GM18951 (cell line): ENCODE data around the gene KLF8.
"Not testable (repeated sequence)": the region's sequence is repeated elsewhere in the genome, so short reads cannot be mapped to it uniquely, and the experiment has no call there.

Source experiments
- POLR2A ChIP-seq: IDR thresholded peaks from 4 replicates; pipeline ENCODE4 v1.6.1; 2011; ENCODE audit warnings: mild to moderate bottlenecking; ENCODE audit not compliant: insufficient read length, insufficient read depth; ENCODE audit errors: extremely low read depth
- in situ Hi-C: fragments of 300-500 bp; cut with MboI; formaldehyde crosslinking; loops from one replicate; pipeline ENCODE4 v1.12.0; 2022; ENCODE audit warnings: low sequenced_read_pairs, mixed read lengths, inconsistent platforms; ENCODE audit not compliant: unreplicated experiment

KLF8 gene

DNA sequence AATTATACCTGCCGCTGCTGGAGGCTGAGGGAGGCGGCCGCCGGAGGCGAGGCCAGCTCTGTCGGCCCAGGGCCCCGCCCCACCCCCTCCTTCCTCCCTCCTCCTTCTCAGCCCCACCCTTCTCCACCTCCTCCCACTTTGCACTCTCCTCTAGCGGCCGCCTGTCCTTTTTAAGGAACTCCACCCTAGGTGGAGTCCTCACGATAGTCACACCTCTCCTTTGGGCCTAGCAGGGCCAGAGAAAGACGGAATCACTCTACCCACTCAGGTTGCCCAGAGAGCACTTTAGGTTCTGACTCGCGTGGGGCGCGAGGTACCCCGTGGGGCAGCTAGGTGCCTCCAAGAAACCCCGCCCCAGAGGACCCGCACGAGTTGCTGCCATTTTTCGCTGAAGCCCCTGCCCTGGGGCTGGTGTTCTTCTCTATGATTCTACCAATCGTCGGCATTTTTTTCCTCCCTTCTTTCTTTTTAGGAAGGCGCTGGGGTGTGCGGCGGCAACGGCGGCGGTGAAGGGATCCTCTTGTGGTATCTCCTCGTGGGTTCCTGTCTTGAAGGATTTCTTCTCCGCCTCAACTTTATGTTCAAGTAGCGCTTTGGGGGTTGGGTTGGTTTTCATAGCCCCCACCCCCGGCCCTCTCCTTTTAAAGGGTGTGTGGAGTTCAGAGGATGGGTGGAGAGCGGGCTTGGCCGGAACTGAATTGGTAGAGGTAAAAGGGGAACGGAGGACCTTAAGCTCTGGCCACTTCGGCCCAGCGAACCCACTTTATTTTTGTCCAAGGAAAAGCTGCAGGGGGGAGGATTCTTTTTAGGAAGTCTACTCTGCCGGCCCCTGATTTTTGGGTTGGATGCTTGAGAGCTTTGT, at the start of gene KLF8:
Gene KLF8, plus strand, starts transcription at position 136 of the 862 bp plus-strand sequence. CDS start 979 bp downstream, outside the sequence.
- in situ Hi-C loops = loop anchor here (25.0 kb wide), 1 partner anchor 320 kb away; no protein-coding TSS in a partner anchor
- peak; percentile 39 for TF ChIP-seq POLR2A

DNA sequence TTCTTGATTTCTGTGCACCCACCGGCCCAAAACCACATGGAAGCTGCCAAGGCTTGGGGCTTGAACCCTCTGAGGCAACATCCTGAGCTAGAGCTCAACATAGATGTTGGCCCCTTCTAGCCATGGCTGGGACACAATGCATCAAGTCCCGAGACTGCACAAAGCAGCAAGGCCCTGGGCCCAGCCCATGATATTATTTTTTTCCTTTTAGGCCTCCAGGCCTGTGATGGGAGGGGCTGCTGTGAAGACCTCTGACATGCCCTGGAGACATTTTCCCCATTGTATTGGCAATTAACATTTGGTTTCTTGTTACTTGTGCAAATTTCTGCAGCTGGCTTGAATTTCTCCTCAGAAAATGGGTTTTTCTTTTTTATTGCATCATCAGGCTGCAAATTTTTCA, 25.2 kb upstream of the KLF8 start:
- in situ Hi-C loops = not testable (repeated sequence)

DNA sequence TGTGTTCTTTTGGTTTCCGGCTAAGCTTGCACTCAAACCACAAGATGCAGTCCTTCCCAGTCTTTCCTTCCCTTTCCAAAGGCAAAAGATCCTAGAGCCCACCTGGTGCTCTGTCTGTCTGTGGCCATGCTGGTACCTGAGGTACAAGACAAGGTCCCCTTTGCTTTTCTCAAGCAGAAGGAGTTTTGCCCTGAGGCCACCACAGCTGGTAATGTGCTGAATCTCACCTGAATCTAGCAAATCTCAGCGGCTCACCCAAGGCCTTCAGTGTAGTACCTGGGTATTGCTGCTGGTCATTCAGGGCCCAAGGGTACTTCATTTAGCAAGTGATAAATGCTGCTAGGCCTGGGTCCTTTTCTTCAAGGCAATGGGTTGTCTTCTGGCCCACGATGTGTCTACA, 20.5 kb upstream of the KLF8 start:
- in situ Hi-C loops = no loop called here

DNA sequence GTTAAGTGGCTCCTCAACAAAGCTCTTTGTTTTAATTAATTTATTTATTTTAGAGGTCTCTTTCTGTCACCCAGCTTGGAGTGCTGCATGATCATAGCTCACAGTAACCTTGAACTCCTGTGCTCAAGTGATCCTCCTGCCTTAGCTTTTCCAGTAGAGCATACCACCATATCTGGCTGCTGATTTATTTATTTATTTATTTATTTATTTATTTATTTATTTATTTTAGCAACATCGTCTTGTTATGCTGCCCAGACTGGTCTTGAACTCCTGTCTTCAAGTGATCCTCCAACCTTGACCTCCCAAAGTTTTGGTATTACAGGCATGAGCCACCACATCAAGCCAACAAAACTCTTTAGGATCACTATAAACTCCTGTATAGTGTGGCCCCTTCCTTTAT, 15.8 kb upstream of the KLF8 start:
- no peak for TF ChIP-seq POLR2A
- in situ Hi-C loops = no loop called here

More for the DNA sequence above, 20.5 kb upstream of the KLF8 start:
- TF ChIP-seq POLR2A = no peak

DNA sequence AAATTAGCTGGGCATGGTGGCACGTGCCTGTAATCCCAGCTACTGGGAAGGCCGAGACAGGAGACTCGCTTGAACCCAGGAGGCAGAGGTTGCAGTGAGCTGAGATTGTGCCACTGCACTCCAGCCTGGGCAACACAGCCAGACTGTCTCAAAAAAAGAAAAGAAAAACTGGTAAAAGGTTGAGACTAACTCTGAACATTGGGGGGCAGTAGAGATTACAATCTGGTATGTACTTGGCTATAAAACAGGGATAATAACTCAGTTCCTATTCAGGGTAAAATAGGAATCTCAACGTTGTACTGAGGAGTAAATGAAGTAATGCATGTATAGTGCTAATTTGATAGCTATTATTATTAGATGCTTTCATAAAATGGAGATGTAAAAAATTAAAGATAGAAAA, 12.5 kb upstream of the KLF8 start:
- in situ Hi-C loops = no loop called here
- TF ChIP-seq POLR2A = no peak

DNA sequence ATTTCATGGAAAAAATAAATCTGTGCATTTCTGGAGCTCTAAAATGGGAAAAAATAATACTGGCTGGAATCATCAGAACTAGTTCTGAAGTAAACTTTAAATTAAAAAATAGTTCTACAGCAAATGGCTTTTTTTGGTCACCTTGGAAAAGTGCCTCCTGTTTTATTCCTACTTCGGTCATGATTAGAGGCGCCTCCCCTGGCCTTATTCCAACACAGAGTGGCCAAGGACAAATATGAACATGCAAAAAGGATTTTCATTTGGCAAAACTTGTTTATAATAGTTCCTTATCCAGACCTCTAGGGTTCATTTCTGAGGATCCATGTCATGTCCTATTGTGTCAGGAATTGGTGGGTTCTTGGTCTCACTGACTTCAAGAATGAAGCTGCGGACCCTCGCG, 11.1 kb upstream of the KLF8 start:
- TF ChIP-seq POLR2A = no peak
- in situ Hi-C loops = no loop called here

- in situ Hi-C loops = no loop called here
- TF ChIP-seq POLR2A = no peak
Measured at GRCh38 chrX:56222473-56223000, 9.6 kb upstream of the KLF8 start.

GRCh38 chrX:56226980-56227379, 5.2 kb upstream of the KLF8 start:
- no peak for TF ChIP-seq POLR2A
- in situ Hi-C loops = loop anchor here (25.0 kb wide), 1 partner anchor 315 kb away; no protein-coding TSS in a partner anchor

DNA sequence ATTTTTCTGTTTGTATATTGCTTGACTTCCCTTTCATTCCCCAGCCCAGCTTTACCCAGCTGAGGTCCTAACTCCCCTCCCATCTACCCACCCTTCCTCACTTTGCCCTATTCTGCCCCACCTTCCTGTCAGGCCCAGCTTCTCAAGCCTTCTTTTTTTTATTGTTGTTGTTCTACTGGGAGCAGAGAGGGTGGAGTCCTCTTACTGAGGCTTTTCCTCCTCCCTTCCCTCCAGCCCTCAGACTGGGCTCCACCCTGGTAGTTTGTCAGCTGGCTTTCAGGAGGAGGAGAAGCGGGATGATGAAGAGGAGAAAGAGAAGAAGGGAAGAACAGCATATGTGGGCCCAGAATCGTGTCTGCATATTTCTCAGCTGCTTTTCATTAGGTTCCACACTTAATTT, 3.2 kb upstream of the KLF8 start:
- in situ Hi-C loops = loop anchor here (25.0 kb wide), 1 partner anchor 317 kb away; no protein-coding TSS in a partner anchor
- TF ChIP-seq POLR2A = no peak

DNA sequence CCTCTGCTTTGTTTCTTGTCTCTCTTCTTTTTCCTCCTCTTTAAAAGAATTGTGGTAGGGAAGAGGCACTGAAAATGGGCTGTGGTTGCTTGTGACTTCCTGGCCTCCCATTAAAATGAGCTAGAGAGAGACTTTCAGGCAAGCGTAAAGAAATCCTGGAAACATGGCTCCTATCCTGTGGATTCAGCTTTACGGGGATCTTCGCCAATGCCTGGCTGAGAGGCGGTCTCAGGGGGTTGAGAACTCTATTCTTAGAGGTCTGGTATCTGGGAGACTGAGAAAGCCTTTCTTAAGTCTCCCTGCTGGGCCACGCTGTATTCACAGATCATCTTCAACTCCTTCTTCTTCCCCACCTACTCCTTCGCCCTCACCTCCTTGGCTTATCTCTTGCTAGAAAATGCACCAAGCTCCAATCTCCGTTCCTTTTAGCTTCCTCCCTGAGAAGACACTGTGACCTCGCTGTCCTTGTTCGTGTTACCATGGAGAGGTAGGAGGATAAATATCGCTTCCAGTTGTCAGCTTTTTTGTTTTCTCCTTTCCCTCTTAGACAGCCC, 542 bp upstream of the KLF8 start:
- in situ Hi-C loops = loop anchor here (25.0 kb wide), 1 partner anchor 319 kb away; no protein-coding TSS in a partner anchor
- no peak for TF ChIP-seq POLR2A

DNA sequence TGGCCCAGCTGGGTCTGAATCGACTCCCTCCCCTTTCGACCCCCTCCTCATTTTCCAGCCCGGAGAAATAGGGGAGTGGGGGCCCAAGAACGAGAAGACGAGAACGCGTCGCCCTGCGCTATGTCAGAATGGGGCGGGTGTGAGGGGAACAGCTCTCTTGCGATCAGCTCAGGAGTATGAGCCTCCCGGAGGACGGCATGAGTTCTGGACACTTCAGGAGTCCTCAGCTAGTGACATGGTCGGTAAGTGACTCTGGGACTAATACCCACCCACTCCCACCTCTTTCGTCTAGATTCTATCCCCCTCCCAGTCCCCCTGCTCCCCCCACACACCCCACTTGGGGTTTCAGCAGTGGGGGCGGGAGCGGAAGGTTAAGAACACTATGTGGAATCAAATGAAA, 944 bp downstream of the KLF8 start:
- no peak for TF ChIP-seq POLR2A
- in situ Hi-C loops = loop anchor here (25.0 kb wide), 1 partner anchor 321 kb away; no protein-coding TSS in a partner anchor

GRCh38 chrX:56233682-56234081, 1.5 kb downstream of the KLF8 start:
- in situ Hi-C loops = loop anchor here (25.0 kb wide), 1 partner anchor 321 kb away; no protein-coding TSS in a partner anchor
- TF ChIP-seq POLR2A = peak; percentile 18

- TF ChIP-seq POLR2A = no peak
- in situ Hi-C loops = loop anchor here (25.0 kb wide), 1 partner anchor 336 kb away; no protein-coding TSS in a partner anchor
Measured at GRCh38 chrX:56248492-56248891, 16.3 kb downstream of the KLF8 start.
